Measurements from ENCODE around the gene SLC39A13.

SLC39A13 gene

GRCh38 chr11:47388697-47389576 is 19.5 kb upstream of the SLC39A13 start:
- Histone ChIP-seq H3K4me3 (peak overlapping the region in 2 of 10 experiments; percentile 21 to 22; a peak in 4 of 20 replicates), H3K9me3 (replicated peaks in 1 of 11) (no peaks in the 10 kb centered on the region), H3K4me2 (peak overlapping the region; percentile 23 to 97 (median 90); a peak in 19 of 22 replicates), H3K27ac (peak overlapping the region; percentile 98 to 100 (median 100)), H3K9ac (peak overlapping the region; percentile 45 to 100 (median 97); a peak in 19 of 22 replicates), H3K4me1 (peaks cover 40 to 95% (median 71%) of the 10 kb centered on the region in 10 experiments), H3K36me3 (peaks cover 0 to 16% (median 0%) of the 10 kb centered on the region in 11 experiments; a peak in 5 of 22 replicates), H3K27me3 (no peaks in the 10 kb centered on the region), H4K20me1 (no peaks in the 10 kb centered on the region)
- TF ChIP-seq Cebpa-rat (IDR thresholded peaks at IDR 0.05), result no peak

- no peak for TF ChIP-seq Cebpa-rat (IDR thresholded peaks at IDR 0.05)
- Histone ChIP-seq H3K9ac (peak overlapping the region; percentile 45 to 100 (median 99); a peak in 20 of 22 replicates), H3K4me3 (peak overlapping the region in 1 of 10 experiments; percentile 22; a peak in 4 of 20 replicates), H4K20me1 (no peaks in the 10 kb centered on the region), H3K36me3 (peaks cover 0 to 16% (median 0%) of the 10 kb centered on the region in 11 experiments; a peak in 5 of 22 replicates), H3K27me3 (no peaks in the 10 kb centered on the region), H3K9me3 (replicated peaks in 1 of 11) (no peaks in the 10 kb centered on the region), H3K4me2 (peak overlapping the region; percentile 23 to 97 (median 90); a peak in 20 of 22 replicates), H3K27ac (peak overlapping the region; percentile 98 to 100 (median 100)), H3K4me1 (peaks cover 49 to 94% (median 77%) of the 10 kb centered on the region in 10 experiments)
These were observed 18.6 kb upstream of the SLC39A13 start for GRCh38 chr11:47389577-47390421.

- H3K4me2 ChIP-seq, result peak overlapping the region in 9 of 11 experiments; percentile 56 to 98 (median 95); a peak in 15 of 22 replicates
- peak overlapping the region; percentile 98 to 100 (median 100) for H3K27ac ChIP-seq
- H3K27me3 ChIP-seq, result no peaks in the 10 kb centered on the region
- H3K9ac ChIP-seq, result peak overlapping the region; percentile 45 to 100 (median 99); a peak in 16 of 22 replicates
- H4K20me1 ChIP-seq, result no peaks in the 10 kb centered on the region
- H3K4me3 ChIP-seq, result no peak overlapping the region
- no peak for TF ChIP-seq Cebpa-rat (IDR thresholded peaks at IDR 0.05)
- peaks cover 0 to 16% (median 0%) of the 10 kb centered on the region in 11 experiments; a peak in 5 of 22 replicates for H3K36me3 ChIP-seq
- H3K9me3 ChIP-seq (replicated peaks in 1 of 11), result no peaks in the 10 kb centered on the region
- H3K4me1 ChIP-seq, result peaks cover 55 to 97% (median 83%) of the 10 kb centered on the region in 10 experiments
These were observed 18.0 kb upstream of the SLC39A13 start for GRCh38 chr11:47390422-47390760.

- Histone ChIP-seq H3K9me3 (replicated peaks in 1 of 11) (no peaks in the 10 kb centered on the region), H3K27me3 (no peaks in the 10 kb centered on the region), H3K27ac (peak overlapping the region; percentile 98 to 100 (median 100)), H3K4me1 (peaks cover 62 to 97% (median 91%) of the 10 kb centered on the region in 10 experiments), H3K36me3 (peaks cover 0 to 16% (median 0%) of the 10 kb centered on the region in 11 experiments; a peak in 5 of 22 replicates), H3K4me3 (no peak overlapping the region; a peak in 1 of 20 replicates), H4K20me1 (no peaks in the 10 kb centered on the region), H3K9ac (peak overlapping the region; percentile 97 to 100 (median 99); a peak in 21 of 22 replicates), H3K4me2 (peak overlapping the region; percentile 86 to 98 (median 95); a peak in 19 of 22 replicates)
- TF ChIP-seq Cebpa-rat (IDR thresholded peaks at IDR 0.05), result no peak
These were observed 17.3 kb upstream of the SLC39A13 start for GRCh38 chr11:47391077-47391583.

GRCh38 chr11:47391711-47392432 is 16.5 kb upstream of the SLC39A13 start:
- no peak for TF ChIP-seq Cebpa-rat (IDR thresholded peaks at IDR 0.05)
- no peaks in the 10 kb centered on the region for H3K27me3 ChIP-seq
- peak overlapping the region; percentile 98 to 100 (median 100) for H3K27ac ChIP-seq
- H4K20me1 ChIP-seq, result no peaks in the 10 kb centered on the region
- H3K4me2 ChIP-seq, result peak overlapping the region; percentile 86 to 98 (median 95)
- H3K4me3 ChIP-seq, result peak overlapping the region in 2 of 10 experiments; percentile 7 to 58; a peak in 1 of 20 replicates
- H3K9me3 ChIP-seq (replicated peaks in 1 of 11), result no peaks in the 10 kb centered on the region
- peaks cover 70 to 98% (median 95%) of the 10 kb centered on the region in 10 experiments for H3K4me1 ChIP-seq
- peaks cover 0 to 16% (median 0%) of the 10 kb centered on the region in 11 experiments; a peak in 5 of 22 replicates for H3K36me3 ChIP-seq
- H3K9ac ChIP-seq, result peak overlapping the region; percentile 97 to 100 (median 99)

- Histone ChIP-seq H3K9ac (peak overlapping the region; percentile 97 to 100 (median 99)), H3K27ac (peak overlapping the region; percentile 98 to 100 (median 100)), H3K4me3 (peak overlapping the region in 5 of 10 experiments; percentile 21 to 69 (median 28); a peak in 7 of 20 replicates), H3K27me3 (no peaks in the 10 kb centered on the region), H3K9me3 (replicated peaks in 1 of 11) (no peaks in the 10 kb centered on the region), H3K36me3 (peaks cover 0 to 16% (median 0%) of the 10 kb centered on the region in 11 experiments; a peak in 5 of 22 replicates), H3K4me1 (peaks cover 77 to 100% (median 97%) of the 10 kb centered on the region in 10 experiments), H3K4me2 (peak overlapping the region; percentile 86 to 98 (median 95)), H4K20me1 (no peaks in the 10 kb centered on the region)
- TF ChIP-seq Cebpa-rat (IDR thresholded peaks at IDR 0.05), result no peak
These were observed 15.7 kb upstream of the SLC39A13 start for GRCh38 chr11:47392546-47393162.

GRCh38 chr11:47393163-47394049 is 15.0 kb upstream of the SLC39A13 start:
- Histone ChIP-seq H3K27me3 (no peaks in the 10 kb centered on the region), H3K4me3 (peak overlapping the region in 9 of 10 experiments; percentile 38 to 69 (median 52); a peak in 18 of 20 replicates), H3K4me2 (peak overlapping the region; percentile 86 to 99 (median 96)), H3K4me1 (peaks cover 85 to 100% (median 97%) of the 10 kb centered on the region in 10 experiments), H3K36me3 (peaks cover 0 to 11% (median 0%) of the 10 kb centered on the region in 11 experiments; a peak in 5 of 22 replicates), H3K9ac (peak overlapping the region; percentile 97 to 100 (median 99)), H3K9me3 (replicated peaks in 1 of 11) (no peaks in the 10 kb centered on the region), H3K27ac (peak overlapping the region; percentile 98 to 100 (median 100)), H4K20me1 (no peaks in the 10 kb centered on the region)
- no peak for TF ChIP-seq Cebpa-rat (IDR thresholded peaks at IDR 0.05)

Measured in BLaER1 treated with 17β-estradiol and CSF1 and Interleukin-3, amounts not matched to agents 10 nM and 100 nM (cell line).